Trophoblast cell (in vitro differentiated cells and primary cell): ENCODE data around the gene NADSYN1.
"Not testable (repeated sequence)": the region's sequence is repeated elsewhere in the genome, so short reads cannot be mapped to it uniquely, and the experiment has no call there.

Experiments
- DNase-seq, 2 donors: peaks; one replicate each; pipeline ENCODE4 v3.0.0-alpha.2; 2016
- H2AFZ ChIP-seq: 2 replicates; pipeline ENCODE4 v1.6.1; 2013; ENCODE audit warnings: low read length, moderate library complexity, mild to moderate bottlenecking; ENCODE audit not compliant: insufficient read depth, poor library complexity
- H2AK5ac ChIP-seq: 2 replicates; pipeline ENCODE4 v1.6.1; 2013; ENCODE audit warnings: mild to moderate bottlenecking, low read length
- H2BK120ac ChIP-seq: 2 replicates; pipeline ENCODE4 v1.6.1; 2013; ENCODE audit warnings: low read length, mild to moderate bottlenecking, moderate library complexity; ENCODE audit not compliant: insufficient read depth, poor library complexity
- H2BK12ac ChIP-seq: 2 replicates; pipeline ENCODE4 v1.6.1; 2013; ENCODE audit warnings: mild to moderate bottlenecking, low read length, moderate library complexity
- H2BK5ac ChIP-seq: 2 replicates; pipeline ENCODE4 v1.6.1; 2013; ENCODE audit warnings: low read length, low read depth, moderate library complexity, mild to moderate bottlenecking; ENCODE audit not compliant: poor library complexity
- H3K14ac ChIP-seq: 2 replicates; pipeline ENCODE4 v1.6.1; 2013; ENCODE audit warnings: mild to moderate bottlenecking, low read length
- H3K18ac ChIP-seq: 2 replicates; pipeline ENCODE4 v1.6.1; 2013; ENCODE audit warnings: mild to moderate bottlenecking, low read length
- H3K23ac ChIP-seq: 2 replicates; pipeline ENCODE4 v1.6.1; 2013; ENCODE audit warnings: low read length
- H3K27ac ChIP-seq: 2 replicates; pipeline ENCODE4 v1.5.1; 2013; ENCODE audit warnings: low read depth, mild to moderate bottlenecking, inconsistent platforms, low read length, moderate library complexity
- H3K27me3 ChIP-seq: 2 replicates; pipeline ENCODE4 v1.6.1; 2013; ENCODE audit warnings: inconsistent platforms, mild to moderate bottlenecking, low read length, moderate library complexity; ENCODE audit not compliant: insufficient read depth
- H3K36me3 ChIP-seq, 2 experiments: 1 replicate in 1 of 2; 2 replicates in 1 of 2; pipeline ENCODE4 v1.6.1; 2013; ENCODE audit warnings: low read length in 2 of 2, mild to moderate bottlenecking in 2 of 2, moderate library complexity in 1 of 2; ENCODE audit not compliant: insufficient read depth in 2 of 2, control insufficient read depth in 1 of 2
- H3K4ac ChIP-seq: 2 replicates; pipeline ENCODE4 v1.6.1; 2013; ENCODE audit warnings: low read depth, mild to moderate bottlenecking, low read length, moderate library complexity
- H3K4me1 ChIP-seq, 2 experiments: 1 replicate in 1 of 2; 2 replicates in 1 of 2; pipeline ENCODE4 v1.6.1; 2013; ENCODE audit warnings: low read length in 2 of 2, mild to moderate bottlenecking in 2 of 2, moderate library complexity in 1 of 2; ENCODE audit not compliant: insufficient read depth in 2 of 2, control insufficient read depth in 1 of 2
- H3K4me2 ChIP-seq: 2 replicates; pipeline ENCODE4 v1.6.1; 2013; ENCODE audit warnings: inconsistent platforms, mild to moderate bottlenecking, low read length, moderate library complexity
- H3K4me3 ChIP-seq: 2 replicates; pipeline ENCODE4 v1.5.1; 2013; ENCODE audit warnings: mild to moderate bottlenecking, low read depth, low read length, inconsistent platforms
- H3K79me1 ChIP-seq: one replicate; pipeline ENCODE4 v1.6.1; 2013; ENCODE audit warnings: low read length
- H3K79me2 ChIP-seq: 2 replicates; pipeline ENCODE4 v1.6.1; 2013; ENCODE audit warnings: low read length, mild to moderate bottlenecking; ENCODE audit not compliant: control insufficient read depth, insufficient read depth, poor library complexity
- H3K9ac ChIP-seq: 2 replicates; pipeline ENCODE4 v1.6.1; 2013; ENCODE audit warnings: mild to moderate bottlenecking, low read length
- H3K9me3 ChIP-seq: 2 replicates; pipeline ENCODE4 v1.6.1; 2013; ENCODE audit warnings: low read depth, mild to moderate bottlenecking, control low read depth, inconsistent platforms, low read length; ENCODE audit not compliant: insufficient read depth
- H4K12ac ChIP-seq: 2 replicates; pipeline ENCODE4 v1.6.1; 2013; ENCODE audit warnings: low read depth, mild to moderate bottlenecking, low read length, moderate library complexity
- H4K8ac ChIP-seq: 2 replicates; pipeline ENCODE4 v1.6.1; 2013; ENCODE audit warnings: low read depth, mild to moderate bottlenecking, low read length, moderate library complexity
- H4K91ac ChIP-seq: one replicate; pipeline ENCODE4 v1.6.1; 2013; ENCODE audit warnings: low read depth, mild to moderate bottlenecking, low read length, moderate library complexity
- WGBS: extraction: QIAGEN DNeasy Blood & Tissue Kit; methylation state at CpG from one replicate; pipeline ENCODE4 v1.1.7; 2013; ENCODE audit warnings: missing lambda C conversion rate; ENCODE audit not compliant: insufficient read length, insufficient coverage; ENCODE audit errors: extremely low coverage; 5-methylcytosine and 5-hydroxymethylcytosine counted together

NADSYN1 gene

GRCh38 chr11:71526796-71527575 is 74.0 kb downstream of the NADSYN1 start, which contains the start of gene KRTAP5-7:
TSS of gene KRTAP5-7 (plus strand) at chr11:71527267. CDS start at chr11:71527301, 34 bp downstream.
- H2BK120ac ChIP-seq, H3K79me2 ChIP-seq: not testable (repeated sequence)
- peak within 1 kb of the TSS; percentile 2 for H3K4me3 ChIP-seq

DNA sequence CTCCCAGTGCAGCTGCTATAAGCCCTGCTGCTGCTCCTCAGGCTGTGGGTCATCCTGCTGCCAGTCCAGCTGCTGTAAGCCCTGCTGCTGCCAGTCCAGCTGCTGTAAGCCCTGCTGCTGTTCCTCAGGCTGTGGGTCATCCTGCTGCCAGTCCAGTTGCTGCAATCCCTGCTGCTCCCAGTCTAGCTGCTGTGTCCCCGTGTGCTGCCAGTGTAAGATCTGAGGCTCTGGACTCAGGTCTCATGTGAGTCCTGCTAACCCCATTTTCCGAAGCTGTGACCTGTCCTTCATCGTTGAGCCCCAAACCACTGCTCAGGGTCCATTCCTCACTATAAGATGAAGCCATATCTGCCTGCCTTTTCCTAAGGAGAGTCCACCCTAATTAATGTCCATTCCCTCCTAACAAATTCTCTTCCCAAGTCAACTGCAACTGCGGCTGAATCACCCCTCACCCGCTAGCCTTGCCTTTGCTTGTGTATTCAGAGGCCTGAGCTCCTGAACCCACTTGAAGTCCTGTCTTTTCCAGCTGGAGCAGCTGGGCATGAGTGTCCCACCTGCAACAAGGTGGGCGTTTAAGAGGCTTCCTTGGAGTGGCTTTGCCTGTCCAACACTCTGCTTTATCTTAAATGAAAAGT is 74.7 kb downstream of the NADSYN1 start:
- Histone ChIP-seq H2AFZ (no peak overlapping the region), H4K8ac (no peak overlapping the region), H3K4me1 (no peaks in the 10 kb centered on the region), H3K9ac (no peak overlapping the region), H2BK12ac (no peak overlapping the region), H3K14ac (no peak overlapping the region), H3K9me3 (peaks cover 1% of the 10 kb centered on the region), H3K4me3 (peak overlapping the region; percentile 2), H3K4ac (no peak overlapping the region), H4K91ac (no peak overlapping the region), H3K36me3 (no peaks in the 10 kb centered on the region), H3K79me2 (no peaks in the 10 kb centered on the region), H3K4me2 (no peak overlapping the region), H2BK120ac (no peak overlapping the region), H2AK5ac (no peak overlapping the region), H4K12ac (no peak overlapping the region), H3K18ac (no peak overlapping the region), H3K27ac (no peak overlapping the region), H3K79me1 (no peaks in the 10 kb centered on the region), H3K27me3 (no peaks in the 10 kb centered on the region), H3K23ac (no peak overlapping the region), H2BK5ac (no peak overlapping the region)
- no CpG with 5 or more reads among the region's 6 CpGs for WGBS
- no peak for DNase-seq

More at GRCh38 chr11:71526796-71527575, 74.0 kb downstream of the NADSYN1 start, which contains the start of gene KRTAP5-7:
- DNase-seq, H4K12ac ChIP-seq, H4K8ac ChIP-seq, H3K79me1 ChIP-seq, H3K4ac ChIP-seq, H3K18ac ChIP-seq, H2BK12ac ChIP-seq, H3K9me3 ChIP-seq, H3K9ac ChIP-seq, H2BK5ac ChIP-seq, H3K4me2 ChIP-seq, H3K27me3 ChIP-seq, H2AK5ac ChIP-seq, H3K23ac ChIP-seq, H4K91ac ChIP-seq, H3K36me3 ChIP-seq, H3K14ac ChIP-seq, H3K27ac ChIP-seq, H2AFZ ChIP-seq, H3K4me1 ChIP-seq: not testable (repeated sequence)
- whole genome bisulfite sequencing = no CpG with 5 or more reads among the region's 10 CpGs

DNA sequence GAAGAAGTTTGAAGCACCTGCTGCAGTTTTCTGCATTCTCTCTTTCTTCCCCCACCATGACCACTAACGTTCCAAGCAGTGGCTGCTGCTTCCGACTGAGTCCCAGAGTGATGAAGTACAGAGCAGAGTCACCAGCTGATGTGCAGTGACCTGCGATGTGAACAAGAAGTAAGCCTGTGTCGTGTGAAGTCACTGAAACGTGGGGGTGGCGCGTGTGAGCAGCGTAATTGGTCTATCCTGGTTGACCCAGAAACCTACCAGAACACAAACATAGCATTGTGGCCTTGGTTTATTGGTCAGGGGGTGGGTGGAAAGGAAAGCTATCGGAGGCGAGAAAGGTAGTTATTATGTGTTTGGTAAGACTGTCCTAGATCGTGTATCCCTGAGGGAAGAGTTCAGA is 77.6 kb downstream of the NADSYN1 start:
- Histone ChIP-seq H3K4me1 (no peaks in the 10 kb centered on the region), H3K36me3 (no peaks in the 10 kb centered on the region), H3K9ac (no peak overlapping the region), H2BK5ac (no peak overlapping the region), H3K4ac (no peak overlapping the region), H3K9me3 (peaks cover 1% of the 10 kb centered on the region), H4K8ac (no peak overlapping the region), H3K18ac (no peak overlapping the region), H4K91ac (no peak overlapping the region), H3K4me3 (no peak overlapping the region), H4K12ac (no peak overlapping the region), H2AFZ (no peak overlapping the region), H3K14ac (no peak overlapping the region), H2BK12ac (no peak overlapping the region), H3K79me2 (no peaks in the 10 kb centered on the region), H2AK5ac (no peak overlapping the region), H3K79me1 (no peaks in the 10 kb centered on the region), H2BK120ac (no peak overlapping the region), H3K27me3 (no peaks in the 10 kb centered on the region), H3K4me2 (no peak overlapping the region), H3K27ac (no peak overlapping the region), H3K23ac (no peak overlapping the region)
- DNase-seq = no peak
- WGBS = no CpG with 5 or more reads among the region's 11 CpGs

GRCh38 chr11:71532036-71532610 is 79.1 kb downstream of the NADSYN1 start:
- Histone ChIP-seq H3K27me3 (no peaks in the 10 kb centered on the region), H2BK12ac (no peak overlapping the region), H3K4me2 (no peak overlapping the region), H2BK120ac (no peak overlapping the region), H3K4me1 (no peaks in the 10 kb centered on the region), H4K8ac (no peak overlapping the region), H3K14ac (no peak overlapping the region), H4K91ac (no peak overlapping the region), H3K4me3 (no peak overlapping the region), H3K27ac (no peak overlapping the region), H4K12ac (no peak overlapping the region), H2AK5ac (no peak overlapping the region), H3K23ac (no peak overlapping the region), H3K4ac (no peak overlapping the region), H2AFZ (no peak overlapping the region), H3K9me3 (peaks cover 1% of the 10 kb centered on the region), H3K18ac (no peak overlapping the region), H3K79me1 (no peaks in the 10 kb centered on the region), H3K79me2 (no peaks in the 10 kb centered on the region), H3K36me3 (no peaks in the 10 kb centered on the region), H3K9ac (no peak overlapping the region), H2BK5ac (no peak overlapping the region)
- DNase-seq = peak in 1 of 2 donors; percentile 35
- WGBS = no CpG with 5 or more reads among the region's 10 CpGs
